CD4-positive, alpha-beta memory T cell (primary cell): ENCODE data around the gene CPHXL2. TPM values are rescaled to one million over a fixed set of nuclear protein-coding genes. Genes with fewer than 3 reads are reported as not detected.

Experiments used
- CTCF ChIA-PET: fragments of 350-600 bp; sonication (Branson Sonifier 250); formaldehyde crosslinking; loops from one replicate; lab custom pipeline; 2021; ENCODE audit warnings: inconsistent platforms; ENCODE audit not compliant: partially characterized antibody; lab: Charles Lee
- POLR2A ChIA-PET: fragments of 350-600 bp; sonication (Branson Sonifier 250); formaldehyde crosslinking; loops from one replicate; lab custom pipeline; 2021; ENCODE audit not compliant: partially characterized antibody; lab: Charles Lee
- DNase-seq, 5 donors: peaks; one replicate each; pipeline versions ENCODE4 v3.0.0 to v3.0.0-alpha.2; 2020 to 2022; ENCODE audit warnings: mixed read lengths in 1 of 5
- H3K27ac ChIP-seq: one replicate; pipeline ENCODE4 v1.7.0; 2013; ENCODE audit warnings: low read depth, low read length
- H3K27me3 ChIP-seq: 2 replicates; pipeline ENCODE4 v1.7.0; 2013; ENCODE audit warnings: mild to moderate bottlenecking, low read length, moderate library complexity; ENCODE audit not compliant: insufficient read depth
- H3K36me3 ChIP-seq: 2 replicates; pipeline ENCODE4 v1.7.0; 2013; ENCODE audit warnings: mild to moderate bottlenecking, low read length, moderate library complexity; ENCODE audit not compliant: insufficient read depth
- H3K4me1 ChIP-seq: 2 replicates; pipeline ENCODE4 v1.7.0; 2013; ENCODE audit warnings: mild to moderate bottlenecking, low read length, moderate library complexity; ENCODE audit not compliant: insufficient read depth
- H3K4me3 ChIP-seq, 2 donors: one replicate each; pipeline ENCODE4 v1.7.0; 2013; ENCODE audit warnings: low read length in 2 of 2, mild to moderate bottlenecking in 1 of 2
- H3K9me3 ChIP-seq, 2 donors: one replicate each; pipeline ENCODE4 v1.7.0; 2013; ENCODE audit warnings: low read length in 2 of 2, control low read depth in 1 of 2; ENCODE audit not compliant: control insufficient read depth in 1 of 2
- H3K27ac Mint-ChIP-seq, 7 donors: one replicate each; pipeline ENCODE4 v1.8.0; 2020 to 2021; ENCODE audit warnings: mixed read lengths in 7 of 7, mild to moderate bottlenecking in 6 of 7, inconsistent platforms in 3 of 7, moderate library complexity in 3 of 7
- H3K27me3 Mint-ChIP-seq, 2 donors: one replicate each; pipeline ENCODE4 v1.8.0; 2020 to 2021; ENCODE audit warnings: mixed read lengths in 2 of 2
- H3K36me3 Mint-ChIP-seq, 2 donors: one replicate each; pipeline ENCODE4 v1.8.0; 2020 to 2021; ENCODE audit warnings: mixed read lengths in 2 of 2, inconsistent platforms in 1 of 2, mild to moderate bottlenecking in 1 of 2
- H3K4me1 Mint-ChIP-seq, 4 donors: one replicate each; pipeline ENCODE4 v1.8.0; 2020 to 2021; ENCODE audit warnings: mixed read lengths in 4 of 4, mild to moderate bottlenecking in 1 of 4
- H3K4me3 Mint-ChIP-seq, 8 donors: one replicate each; pipeline ENCODE4 v1.8.0; 2020 to 2021; ENCODE audit warnings: mixed read lengths in 8 of 8, mild to moderate bottlenecking in 7 of 8, moderate library complexity in 6 of 8, inconsistent platforms in 3 of 8
- H3K9me3 Mint-ChIP-seq, 8 donors: one replicate each; pipeline ENCODE4 v1.8.0; 2020 to 2021; ENCODE audit warnings: mixed read lengths in 8 of 8, mild to moderate bottlenecking in 5 of 8, inconsistent platforms in 3 of 8, moderate library complexity in 1 of 8
- intact Hi-C: fragments of 100-400 bp; cut with micrococcal nuclease; formaldehyde crosslinking; loops from one replicate; pipeline ENCODE4 v1.15.1; 2023
- polyA plus RNA-seq, 2 donors: library from polyadenylated mRNA; unstranded; fragments of 300-500 nt; fragmentation: Illumina TruSeq; gene quantifications; one replicate each; pipeline ENCODE4 v1.2.3, GENCODE V29; 2021
- total RNA-seq, 2 experiments: library from RNA; stranded (reverse); gene quantifications; one replicate each; pipeline ENCODE4 v1.2.3, GENCODE V29; 2021

CPHXL2 gene
- total and polyA plus RNA-seq, 4 experiments from 2014 or later, result not detected

DNA sequence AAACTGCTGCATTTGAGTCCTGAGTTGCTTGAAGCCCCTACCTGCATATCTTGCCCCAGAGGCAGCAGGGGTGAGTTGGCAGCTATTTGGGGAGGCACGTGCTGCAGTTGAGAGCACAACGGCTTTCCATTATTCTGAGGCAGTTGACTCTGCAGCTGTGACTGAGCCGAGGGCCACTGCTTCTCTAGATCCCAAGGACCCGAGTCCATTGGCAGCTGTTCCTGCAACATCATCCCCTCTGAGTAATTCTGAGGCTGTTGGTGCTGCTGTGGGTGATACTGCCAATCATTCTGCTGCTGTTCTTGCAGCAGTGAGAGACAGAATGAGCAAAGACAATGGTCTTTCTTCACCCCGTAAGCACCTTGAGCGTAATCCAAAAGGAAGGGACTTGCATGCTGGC lies 16.5 kb downstream of the CPHXL2 start:
- Mint-ChIP-seq H3K27me3 (no peaks in the 10 kb centered on the region), H3K9me3 (no peaks in the 10 kb centered on the region), H3K4me1 (peaks cover 10 to 22% (median 14%) of the 10 kb centered on the region in 4 donors), H3K36me3 (peaks cover 27 to 52% of the 10 kb centered on the region in 2 donors), H3K4me3 (no peak overlapping the region), H3K27ac (peak overlapping the region in 2 of 7 donors; percentile 29 to 47)
- no peak for DNase-seq
- peaks cover 9% of the 10 kb centered on the region for H3K4me1 ChIP-seq
- ChIA-PET CTCF (interaction anchor here (1.0 to 1.8 kb wide), 2 partner anchors 12 to 188 kb away, joined by 3 to 5 read pairs; no protein-coding TSS in a partner anchor), POLR2A (interaction anchor here (3.8 kb wide), 1 partner anchor 12 kb away, joined by 28 read pairs; the partner anchor contains the start of genes KARS1 and TERF2IP)
- no peaks in the 10 kb centered on the region for H3K9me3 ChIP-seq
- no peaks in the 10 kb centered on the region for H3K27me3 ChIP-seq
- peaks cover 34% of the 10 kb centered on the region for H3K36me3 ChIP-seq
- H3K4me3 ChIP-seq, result no peak overlapping the region
- intact Hi-C loops, result no loop called here
- H3K27ac ChIP-seq, result no peak overlapping the region

GRCh38 chr16:75658175-75658574 lies 18.6 kb downstream of the CPHXL2 start:
- peak overlapping the region in 1 of 7 donors; percentile 44 for H3K27ac Mint-ChIP-seq
- no peaks in the 10 kb centered on the region for H3K27me3 ChIP-seq
- H3K9me3 Mint-ChIP-seq, result no peaks in the 10 kb centered on the region
- H3K27ac ChIP-seq, result no peak overlapping the region
- intact Hi-C loops, result no loop called here
- H3K4me3 ChIP-seq, result no peak overlapping the region
- peaks cover 44% of the 10 kb centered on the region for H3K36me3 ChIP-seq
- DNase-seq, result no peak
- H3K4me1 Mint-ChIP-seq, result peaks cover 20 to 39% (median 25%) of the 10 kb centered on the region in 4 donors
- peaks cover 44 to 67% of the 10 kb centered on the region in 2 donors for H3K36me3 Mint-ChIP-seq
- CTCF ChIA-PET, result interaction anchor here (1.0 kb wide), 1 partner anchor 17 kb away, joined by 3 read pairs; no protein-coding TSS in a partner anchor
- no peaks in the 10 kb centered on the region for H3K27me3 Mint-ChIP-seq
- no peak overlapping the region for H3K4me3 Mint-ChIP-seq
- peaks cover 28% of the 10 kb centered on the region for H3K4me1 ChIP-seq
- H3K9me3 ChIP-seq, result no peaks in the 10 kb centered on the region
- POLR2A ChIA-PET, result interaction anchor here (1.4 to 3.8 kb wide), 2 partner anchors 10 to 15 kb away, joined by 3 to 28 read pairs; partner anchors contain the start of genes KARS1 and TERF2IP

DNA sequence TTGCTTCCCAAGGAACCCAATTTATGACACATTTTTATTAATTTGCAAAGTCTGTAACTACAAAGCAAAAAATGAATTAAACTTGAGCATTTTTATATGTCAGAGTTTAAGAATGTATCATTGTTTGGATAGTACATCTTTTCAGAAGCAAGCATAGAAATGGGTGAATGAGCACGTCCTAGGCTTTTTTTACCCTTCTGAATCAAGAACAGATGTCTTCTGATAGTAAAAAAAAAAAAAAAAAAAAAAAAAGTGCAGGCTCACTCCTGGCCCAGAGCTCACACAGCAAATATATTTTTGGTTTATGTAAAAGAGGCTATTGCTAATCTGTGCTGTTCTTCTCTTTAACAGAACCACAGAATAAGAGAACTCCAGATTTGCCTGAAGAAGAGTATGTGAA lies 22.9 kb downstream of the CPHXL2 start:
- Mint-ChIP-seq H3K27ac (peak overlapping the region in 6 of 7 donors; percentile 51 to 89 (median 78)), H3K4me1 (peaks cover 44 to 68% (median 51%) of the 10 kb centered on the region in 4 donors), H3K4me3 (peak overlapping the region; percentile 24 to 74 (median 52)), H3K9me3 (peaks cover 0 to 1% (median 0%) of the 10 kb centered on the region in 8 donors), H3K27me3 (no peaks in the 10 kb centered on the region), H3K36me3 (peaks cover 53 to 73% of the 10 kb centered on the region in 2 donors)
- Histone ChIP-seq H3K27ac (peak overlapping the region; percentile 30), H3K36me3 (peaks cover 40% of the 10 kb centered on the region), H3K9me3 (no peaks in the 10 kb centered on the region), H3K4me3 (no peak overlapping the region), H3K4me1 (peaks cover 62% of the 10 kb centered on the region), H3K27me3 (no peaks in the 10 kb centered on the region)
- POLR2A ChIA-PET, result interaction anchor here (0.6 to 1.3 kb wide), 5 partner anchors 9 to 221 kb away, joined by 3 to 4 read pairs (median 3); partner anchors contain the start of genes ADAT1, CFDP1 and GABARAPL2
- CTCF ChIA-PET, result interaction anchor here (1.0 to 1.7 kb wide), 2 partner anchors 137 to 220 kb away, joined by 3 to 4 read pairs; partner anchors contain the start of gene CFDP1
- no peak for DNase-seq
- intact Hi-C loops, result no loop called here

- Mint-ChIP-seq H3K27ac (peak overlapping the region; percentile 95 to 99 (median 96)), H3K9me3 (peaks cover 0 to 1% (median 0%) of the 10 kb centered on the region in 8 donors), H3K36me3 (peaks cover 22 to 59% of the 10 kb centered on the region in 2 donors), H3K4me3 (peak overlapping the region; percentile 93 to 100 (median 96)), H3K4me1 (peaks cover 48 to 77% (median 61%) of the 10 kb centered on the region in 4 donors), H3K27me3 (no peaks in the 10 kb centered on the region)
- peak; percentile 86 to 91 (median 87) for DNase-seq
- Histone ChIP-seq H3K4me3 (peak overlapping the region; percentile 79 to 94), H3K27me3 (no peaks in the 10 kb centered on the region), H3K4me1 (peaks cover 73% of the 10 kb centered on the region), H3K27ac (peak overlapping the region; percentile 98), H3K9me3 (no peaks in the 10 kb centered on the region), H3K36me3 (peaks cover 8% of the 10 kb centered on the region)
- intact Hi-C loops, result loop anchor here (1.0 to 2.0 kb wide), 2 partner anchors 92 to 982 kb away; partner anchors contain the start of genes RFWD3 and TMEM231
- ChIA-PET POLR2A (interaction anchor here (0.6 to 8.2 kb wide), 31 partner anchors 8 to 1564 kb away, joined by 3 to 293 read pairs (median 5); partner anchors contain the start of genes ADAT1, CFDP1, GABARAPL2 and MLKL), CTCF (interaction anchor here (0.7 to 3.3 kb wide), 15 partner anchors 11 to 1543 kb away, joined by 3 to 31 read pairs (median 7); partner anchors contain the start of genes ADAT1, CFDP1, GABARAPL2 and MON1B)
Observed at GRCh38 chr16:75648265-75649076, 28.3 kb downstream of the CPHXL2 start.

DNA sequence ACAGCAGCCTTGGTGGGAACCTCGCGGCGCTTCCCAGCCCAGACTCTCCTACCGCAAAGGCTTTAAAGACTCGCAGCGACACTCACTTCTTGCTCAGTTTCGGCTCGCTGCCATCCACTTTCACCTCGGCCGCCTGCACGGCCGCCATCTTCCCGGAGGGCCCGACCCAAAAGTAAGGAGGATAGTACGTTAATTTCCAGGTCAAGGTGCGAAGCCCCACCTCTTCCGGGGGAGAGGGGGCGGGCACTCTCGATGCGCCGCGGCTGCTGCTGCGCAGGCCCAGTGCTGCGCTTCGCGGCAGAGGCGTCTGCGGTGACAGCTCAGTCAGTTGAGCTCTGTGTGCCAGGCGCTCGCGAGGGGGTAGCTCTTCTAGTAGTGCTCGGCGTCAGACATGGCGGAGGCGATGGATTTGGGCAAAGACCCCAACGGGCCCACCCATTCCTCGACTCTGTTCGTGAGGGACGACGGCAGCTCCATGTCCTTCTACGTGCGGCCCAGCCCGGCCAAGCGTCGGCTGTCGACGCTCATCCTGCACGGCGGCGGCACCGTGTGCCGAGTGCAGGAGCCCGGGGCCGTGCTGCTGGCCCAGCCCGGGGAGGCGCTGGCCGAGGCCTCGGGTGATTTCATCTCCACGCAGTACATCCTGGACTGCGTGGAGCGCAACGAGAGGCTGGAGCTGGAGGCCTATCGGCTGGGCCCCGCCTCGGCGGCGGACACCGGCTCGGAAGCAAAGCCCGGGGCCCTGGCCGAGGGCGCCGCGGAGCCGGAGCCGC lies 29.1 kb downstream of the CPHXL2 start, which contains the start of the genes KARS1 and TERF2IP:
TSS of gene KARS1 (minus strand) at position 174 of the 773 bp plus-strand sequence. CDS start at position 148, 26 bp downstream.
TSS of gene TERF2IP (plus strand) at position 282 of the 773 bp plus-strand sequence. CDS start at position 392, 110 bp downstream.
- Mint-ChIP-seq H3K4me1 (peaks cover 44 to 73% (median 59%) of the 10 kb centered on the region in 4 donors), H3K4me3 (peak within 1 kb of the TSS; percentile 94 to 100 (median 99)), H3K27me3 (no peaks in the 10 kb centered on the region), H3K36me3 (peaks cover 25 to 60% of the 10 kb centered on the region in 2 donors), H3K9me3 (peaks cover 0 to 1% (median 0%) of the 10 kb centered on the region in 8 donors), H3K27ac (peak within 1 kb of the TSS; percentile 95 to 99 (median 99))
- CTCF ChIA-PET, result interaction anchor here (1.0 to 3.3 kb wide), 17 partner anchors 9 to 1543 kb away, joined by 3 to 31 read pairs (median 7); partner anchors contain the start of genes ADAT1, CFDP1, GABARAPL2 and MON1B
- H3K9me3 ChIP-seq, result no peaks in the 10 kb centered on the region
- H3K36me3 ChIP-seq, result peaks cover 8% of the 10 kb centered on the region
- DNase-seq, result peak; percentile 94 to 96 (median 95)
- POLR2A ChIA-PET, result interaction anchor here (0.6 to 8.2 kb wide), 31 partner anchors 9 to 1565 kb away, joined by 3 to 293 read pairs (median 5); partner anchors contain the start of genes ADAT1, CFDP1, GABARAPL2 and MLKL
- intact Hi-C loops, result loop anchor here (1.0 to 2.0 kb wide), 11 partner anchors 24 to 1544 kb away; partner anchors contain the start of genes ADAT1, CFDP1, GABARAPL2 and MON1B
- peak within 1 kb of the TSS; percentile 79 to 99 for H3K4me3 ChIP-seq
- no peaks in the 10 kb centered on the region for H3K27me3 ChIP-seq
- peaks cover 71% of the 10 kb centered on the region for H3K4me1 ChIP-seq
- peak within 1 kb of the TSS; percentile 98 for H3K27ac ChIP-seq

- peak overlapping the region; percentile 95 to 99 (median 99) for H3K27ac Mint-ChIP-seq
- CTCF ChIA-PET, result interaction anchor here (0.6 to 3.3 kb wide), 17 partner anchors 10 to 1544 kb away, joined by 3 to 31 read pairs (median 7); partner anchors contain the start of genes ADAT1, CFDP1, GABARAPL2 and MON1B
- H3K4me3 Mint-ChIP-seq, result peak overlapping the region; percentile 94 to 100 (median 99)
- no peaks in the 10 kb centered on the region for H3K27me3 ChIP-seq
- H3K4me1 ChIP-seq, result peaks cover 69% of the 10 kb centered on the region
- no peaks in the 10 kb centered on the region for H3K27me3 Mint-ChIP-seq
- H3K9me3 Mint-ChIP-seq, result peaks cover 0 to 1% (median 0%) of the 10 kb centered on the region in 8 donors
- intact Hi-C loops, result loop anchor here (1.0 to 2.0 kb wide), 9 partner anchors 24 to 1544 kb away; partner anchors contain the start of genes ADAT1, CFDP1, GABARAPL2 and MON1B
- H3K9me3 ChIP-seq, result no peaks in the 10 kb centered on the region
- POLR2A ChIA-PET, result interaction anchor here (0.6 to 8.2 kb wide), 25 partner anchors 9 to 1565 kb away, joined by 3 to 293 read pairs (median 6); partner anchors contain the start of genes ADAT1, CFDP1, GABARAPL2 and MLKL
- peak overlapping the region; percentile 79 to 99 for H3K4me3 ChIP-seq
- H3K27ac ChIP-seq, result peak overlapping the region; percentile 98
- peaks cover 8% of the 10 kb centered on the region for H3K36me3 ChIP-seq
- H3K36me3 Mint-ChIP-seq, result peaks cover 30 to 63% of the 10 kb centered on the region in 2 donors
- peaks cover 42 to 72% (median 57%) of the 10 kb centered on the region in 4 donors for H3K4me1 Mint-ChIP-seq
- DNase-seq, result no peak
Observed at GRCh38 chr16:75647112-75647491, 29.7 kb downstream of the CPHXL2 start.
